Glutamatergic neuron (in vitro differentiated cells): Measurements from ENCODE around the gene PPIL1. TPM values are rescaled to one million over a fixed set of nuclear protein-coding genes. Genes with fewer than 3 reads are reported as not detected.

Experiments used
- DNase-seq: peaks from one replicate; pipeline ENCODE4 v3.0.0; 2022
- H3K27ac Mint-ChIP-seq: one replicate; pipeline ENCODE4 v1.8.0; 2020; ENCODE audit warnings: mild to moderate bottlenecking, mixed read lengths, inconsistent platforms; ENCODE audit not compliant: unreplicated experiment
- H3K27me3 Mint-ChIP-seq: one replicate; pipeline ENCODE4 v1.8.0; 2020; ENCODE audit warnings: mild to moderate bottlenecking, moderate library complexity, mixed read lengths, inconsistent platforms; ENCODE audit not compliant: unreplicated experiment
- H3K36me3 Mint-ChIP-seq: one replicate; pipeline ENCODE4 v1.8.0; 2020; ENCODE audit warnings: mild to moderate bottlenecking, mixed read lengths, inconsistent platforms; ENCODE audit not compliant: unreplicated experiment
- H3K4me1 Mint-ChIP-seq: one replicate; pipeline ENCODE4 v1.8.0; 2020; ENCODE audit warnings: mild to moderate bottlenecking, low read depth, mixed read lengths, inconsistent platforms; ENCODE audit not compliant: unreplicated experiment
- H3K4me3 Mint-ChIP-seq: one replicate; pipeline ENCODE4 v1.8.0; 2020; ENCODE audit warnings: mild to moderate bottlenecking, mixed read lengths, inconsistent platforms; ENCODE audit not compliant: unreplicated experiment
- H3K9me3 Mint-ChIP-seq: one replicate; pipeline ENCODE4 v1.8.0; 2020; ENCODE audit warnings: mild to moderate bottlenecking, moderate library complexity, mixed read lengths, inconsistent platforms; ENCODE audit not compliant: unreplicated experiment
- CTCF ChIP-seq: fragments of 200-600 bp; sonication (generic); IDR thresholded peaks from one replicate; pipeline ENCODE4 v1.5.0; 2021; ENCODE audit not compliant: partially characterized antibody, unreplicated experiment
- total RNA-seq: library from RNA; stranded (reverse); fragmentation: NEBNext Ultra II Directional; extraction: Animal tissue kit (Norgen Biotek cat#: 25700); gene quantifications from one replicate; pipeline ENCODE4 v1.2.1, GENCODE V29; 2021; ENCODE audit not compliant: unreplicated experiment

Gene PPIL1
- total RNA-seq, 1 donor from 2014 or later, result 28.6 TPM

GRCh38 chr6:36873115-36873514, 1.5 kb downstream of the PPIL1 start:
- no peak for DNase-seq
- no peaks in the 10 kb centered on the region for H3K36me3 Mint-ChIP-seq
- no peak overlapping the region for H3K27ac Mint-ChIP-seq
- H3K4me1 Mint-ChIP-seq, result peaks cover 7% of the 10 kb centered on the region
- peak overlapping the region; percentile 99 for H3K4me3 Mint-ChIP-seq
- no peak for TF ChIP-seq CTCF
- H3K27me3 Mint-ChIP-seq, result no peaks in the 10 kb centered on the region
- H3K9me3 Mint-ChIP-seq, result no peaks in the 10 kb centered on the region

DNA sequence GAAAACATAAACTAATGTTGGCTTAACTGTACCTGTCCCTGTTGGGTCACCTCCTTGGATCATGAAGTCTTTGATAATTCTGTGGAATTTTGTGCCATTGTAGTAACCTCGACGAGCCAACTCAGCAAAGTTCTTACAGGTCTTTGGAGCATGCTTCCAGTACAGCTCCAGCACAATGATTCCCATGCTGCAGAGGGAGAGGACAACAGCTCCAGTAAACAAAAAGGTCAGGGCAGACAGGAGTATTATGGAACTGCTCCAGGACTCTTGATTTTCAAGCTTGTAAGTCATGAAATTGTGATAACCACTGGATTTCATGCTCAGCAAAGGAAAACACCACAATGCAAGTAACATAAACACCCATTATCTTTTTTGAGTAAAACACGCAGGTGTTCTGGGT, 2.9 kb downstream of the PPIL1 start:
- DNase-seq, result no peak
- H3K36me3 Mint-ChIP-seq, result no peaks in the 10 kb centered on the region
- H3K4me3 Mint-ChIP-seq, result no peak overlapping the region
- H3K4me1 Mint-ChIP-seq, result peaks cover 7% of the 10 kb centered on the region
- no peak for TF ChIP-seq CTCF
- no peaks in the 10 kb centered on the region for H3K27me3 Mint-ChIP-seq
- no peaks in the 10 kb centered on the region for H3K9me3 Mint-ChIP-seq
- no peak overlapping the region for H3K27ac Mint-ChIP-seq

DNA sequence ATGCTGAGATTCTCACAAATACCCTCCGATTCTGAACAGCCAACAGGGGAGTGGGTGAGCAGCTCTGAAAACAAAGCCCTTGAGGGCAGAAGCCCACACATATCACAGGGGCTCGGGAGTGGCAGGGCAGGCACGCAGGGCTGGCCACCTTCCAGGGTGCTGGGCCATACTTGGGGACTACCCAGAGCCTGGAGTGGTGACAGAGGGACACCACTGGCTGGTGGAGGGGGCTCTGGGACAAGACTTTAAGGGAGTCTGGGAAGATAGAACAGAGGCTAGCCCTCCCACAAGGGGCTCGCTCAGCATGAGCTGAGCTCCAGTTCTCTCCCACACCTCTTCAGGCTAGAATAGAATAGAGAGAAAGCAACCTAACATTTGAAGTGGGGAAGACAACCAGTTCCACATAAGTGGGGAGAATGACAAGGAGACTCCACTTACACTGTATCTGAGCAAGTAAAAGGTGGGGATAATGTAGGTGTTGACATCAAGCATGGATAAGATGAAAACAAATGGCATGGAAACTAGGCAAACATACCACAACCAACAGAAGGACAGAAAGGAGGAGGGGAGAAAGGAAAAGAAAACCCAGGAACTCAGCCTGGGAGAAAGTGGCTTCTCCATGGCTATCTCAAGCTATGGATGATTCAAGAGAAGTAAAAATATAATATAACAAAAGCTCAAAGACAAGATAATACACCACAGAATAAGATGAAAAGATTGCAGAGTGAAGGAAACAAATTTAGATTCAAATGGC, 7.0 kb downstream of the PPIL1 start:
- DNase-seq, result no peak
- Mint-ChIP-seq H3K4me1 (peaks cover 5% of the 10 kb centered on the region), H3K9me3 (peaks cover 4% of the 10 kb centered on the region), H3K27me3 (peaks cover 6% of the 10 kb centered on the region), H3K4me3 (no peak overlapping the region), H3K27ac (no peak overlapping the region), H3K36me3 (no peaks in the 10 kb centered on the region)
- no peak for TF ChIP-seq CTCF

DNA sequence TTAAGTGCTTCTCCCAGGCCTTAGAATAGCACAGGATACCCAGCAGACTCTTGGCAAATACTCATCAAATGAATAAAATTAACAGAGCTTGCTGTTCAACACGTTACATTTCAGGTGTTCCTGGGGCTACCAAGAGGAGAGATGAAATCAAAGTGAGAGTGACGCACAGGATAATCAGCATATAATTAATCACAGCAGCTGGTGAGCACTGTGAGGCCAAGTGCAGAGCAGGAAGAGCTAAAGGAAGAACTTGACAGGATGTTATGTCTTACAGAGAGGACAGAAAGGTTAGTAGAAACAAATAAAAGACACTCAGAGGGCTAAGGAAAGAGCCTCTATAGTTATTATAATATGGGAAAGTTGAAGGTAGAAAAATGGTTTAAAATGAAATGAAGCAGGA, 8.8 kb downstream of the PPIL1 start:
- H3K4me3 Mint-ChIP-seq, result no peak overlapping the region
- no peak for DNase-seq
- no peak overlapping the region for H3K27ac Mint-ChIP-seq
- peaks cover 5% of the 10 kb centered on the region for H3K4me1 Mint-ChIP-seq
- peaks cover 6% of the 10 kb centered on the region for H3K27me3 Mint-ChIP-seq
- no peak for TF ChIP-seq CTCF
- peaks cover 4% of the 10 kb centered on the region for H3K9me3 Mint-ChIP-seq
- H3K36me3 Mint-ChIP-seq, result no peaks in the 10 kb centered on the region

- TF ChIP-seq CTCF, result no peak
- H3K9me3 Mint-ChIP-seq, result peaks cover 4% of the 10 kb centered on the region
- peak overlapping the region; percentile 5 for H3K27ac Mint-ChIP-seq
- H3K27me3 Mint-ChIP-seq, result peaks cover 6% of the 10 kb centered on the region
- H3K36me3 Mint-ChIP-seq, result no peaks in the 10 kb centered on the region
- H3K4me3 Mint-ChIP-seq, result no peak overlapping the region
- H3K4me1 Mint-ChIP-seq, result peaks cover 5% of the 10 kb centered on the region
- DNase-seq, result no peak
Observed at GRCh38 chr6:36863670-36864540, 10.7 kb downstream of the PPIL1 start.
